COLO668 (cell line): ENCODE measurements around the gene CSE1L.
"Not testable (repeated sequence)": the region's sequence is repeated elsewhere in the genome, so short reads cannot be mapped to it uniquely, and the experiment has no call there.

Experiments used
- DNase-seq: peaks from one replicate; lab custom pipeline; 2025; ENCODE audit not compliant: unreplicated experiment; lab: John Stamatoyannopoulos, UW

The CSE1L gene

GRCh38 chr20:49054056-49054643 lies 8.0 kb downstream of the CSE1L start:
- DNase-seq: no peak

- no peak for DNase-seq
Measured at GRCh38 chr20:49063279-49063678, 17.2 kb downstream of the CSE1L start.

GRCh38 chr20:49074521-49074920 lies 28.4 kb downstream of the CSE1L start:
- DNase-seq: no peak

GRCh38 chr20:49078310-49078709 lies 32.2 kb downstream of the CSE1L start:
- DNase-seq: no peak

GRCh38 chr20:49082295-49082694 lies 36.2 kb downstream of the CSE1L start:
- not testable (repeated sequence) for DNase-seq

GRCh38 chr20:49091104-49091503 lies 45.0 kb downstream of the CSE1L start:
- no peak for DNase-seq

GRCh38 chr20:49091762-49092161 lies 45.6 kb downstream of the CSE1L start:
- DNase-seq: no peak

- DNase-seq: no peak
Measured at GRCh38 chr20:49096203-49096730, 50.2 kb downstream of the CSE1L start.

- DNase-seq: no peak
Measured at GRCh38 chr20:49097159-49097558, 51.0 kb downstream of the CSE1L start.

- no peak for DNase-seq
Measured at GRCh38 chr20:49098136-49098535, 52.0 kb downstream of the CSE1L start.

- DNase-seq: no peak
Measured at GRCh38 chr20:49099011-49099410, 52.9 kb downstream of the CSE1L start.

GRCh38 chr20:49100292-49100691 lies 54.2 kb downstream of the CSE1L start:
- DNase-seq: not testable (repeated sequence)

GRCh38 chr20:49100972-49101371 lies 54.9 kb downstream of the CSE1L start:
- DNase-seq: no peak

GRCh38 chr20:49103019-49103418 lies 56.9 kb downstream of the CSE1L start:
- DNase-seq: no peak

GRCh38 chr20:49103647-49104364 lies 57.7 kb downstream of the CSE1L start:
- DNase-seq: no peak

GRCh38 chr20:49104365-49104648 lies 58.2 kb downstream of the CSE1L start:
- no peak for DNase-seq

- DNase-seq: not testable (repeated sequence)
Measured at GRCh38 chr20:49104979-49105547, 59.0 kb downstream of the CSE1L start.

GRCh38 chr20:49106328-49106727 lies 60.2 kb downstream of the CSE1L start:
- no peak for DNase-seq

- DNase-seq: no peak
Measured at GRCh38 chr20:49110767-49111694, 64.9 kb downstream of the CSE1L start.

- DNase-seq: no peak
Measured at GRCh38 chr20:49112596-49113274, 66.6 kb downstream of the CSE1L start.

- DNase-seq: no peak
Measured at GRCh38 chr20:49115564-49115963, 69.5 kb downstream of the CSE1L start.
